HL-60 (cell line): Measurements from ENCODE around the gene CHD9.

Experiments
- DNase-seq, 2 experiments: peaks; one replicate each; pipeline ENCODE4 v3.0.0-alpha.2; 2010 to 2020; ENCODE audit warnings: low read depth in 1 of 2, low spot score in 1 of 2
- H3K27ac ChIP-seq: fragments of 250-450 bp; sonication (Bioruptor Pico); replicated peaks from 2 replicates; pipeline ENCODE4 v1.5.1; 2020; ENCODE audit warnings: mild to moderate bottlenecking, moderate library complexity
- H3K27me3 ChIP-seq: fragments of 250-450 bp; sonication (Bioruptor Pico); 2 replicates; pipeline ENCODE4 v1.5.1; 2021; ENCODE audit warnings: mild to moderate bottlenecking, moderate library complexity; ENCODE audit not compliant: insufficient read depth, poor library complexity, severe bottlenecking
- H3K4me3 ChIP-seq: replicated peaks from 2 replicates; pipeline ENCODE4 v1.5.1; 2011; ENCODE audit warnings: mild to moderate bottlenecking, control low read depth, low read length; ENCODE audit not compliant: insufficient read depth
- CTCF ChIP-seq: IDR thresholded peaks from one replicate; pipeline ENCODE4 v1.5.1; 2011; ENCODE audit warnings: low read length, control low read depth, inconsistent platforms; ENCODE audit not compliant: insufficient read depth
- GABPA ChIP-seq: IDR thresholded peaks from 2 replicates; pipeline ENCODE4 v1.6.1; 2012; ENCODE audit warnings: low read depth
- POLR2AphosphoS5 ChIP-seq: IDR thresholded peaks from 2 replicates; pipeline ENCODE4 v1.6.1; 2012; ENCODE audit warnings: low read depth
- REST ChIP-seq: IDR thresholded peaks from 2 replicates; pipeline ENCODE4 v1.6.1; 2012; ENCODE audit warnings: low read depth; ENCODE audit not compliant: insufficient replicate concordance
- SPI1 ChIP-seq: IDR thresholded peaks from 2 replicates; pipeline ENCODE4 v1.6.1; 2012; ENCODE audit warnings: low read depth, mild to moderate bottlenecking, borderline replicate concordance

The CHD9 gene

GRCh38 chr16:53126390-53126789 is 71.6 kb downstream of the CHD9 start:
- Histone ChIP-seq H3K27ac (no peak overlapping the region), H3K4me3 (no peak overlapping the region), H3K27me3 (no peaks in the 10 kb centered on the region)
- TF ChIP-seq CTCF (no peak), POLR2AphosphoS5 (no peak), REST (no peak), GABPA (no peak)
- no peak for DNase-seq

GRCh38 chr16:53129281-53130158 is 74.7 kb downstream of the CHD9 start:
- no peak for DNase-seq
- Histone ChIP-seq H3K27ac (peak overlapping the region; percentile 65), H3K27me3 (no peaks in the 10 kb centered on the region), H3K4me3 (peak overlapping the region; percentile 70)
- no peak for TF ChIP-seq POLR2AphosphoS5
- TF ChIP-seq SPI1: no peak
- no peak for TF ChIP-seq GABPA
- TF ChIP-seq REST: no peak
- no peak for TF ChIP-seq CTCF

GRCh38 chr16:53130159-53131049 is 75.6 kb downstream of the CHD9 start:
- H3K4me3 ChIP-seq: peak overlapping the region; percentile 81
- no peaks in the 10 kb centered on the region for H3K27me3 ChIP-seq
- H3K27ac ChIP-seq: peak overlapping the region; percentile 65
- no peak for TF ChIP-seq REST
- no peak for TF ChIP-seq SPI1
- TF ChIP-seq POLR2AphosphoS5: peak; percentile 39; the same call in 1 of the 2 replicates
- TF ChIP-seq CTCF: no peak
- no peak for TF ChIP-seq GABPA
- peak; percentile 76 to 95 for DNase-seq
